HS-5 (cell line): ENCODE results near the gene PDE6B.
A peak's percentile ranks its signal among the peaks of the same experiment; 100 is the strongest.

Experiments
- DNase-seq: peaks from one replicate; pipeline ENCODE4 v3.0.0-alpha.2; 2012; ENCODE audit warnings: low read depth

PDE6B gene

DNA sequence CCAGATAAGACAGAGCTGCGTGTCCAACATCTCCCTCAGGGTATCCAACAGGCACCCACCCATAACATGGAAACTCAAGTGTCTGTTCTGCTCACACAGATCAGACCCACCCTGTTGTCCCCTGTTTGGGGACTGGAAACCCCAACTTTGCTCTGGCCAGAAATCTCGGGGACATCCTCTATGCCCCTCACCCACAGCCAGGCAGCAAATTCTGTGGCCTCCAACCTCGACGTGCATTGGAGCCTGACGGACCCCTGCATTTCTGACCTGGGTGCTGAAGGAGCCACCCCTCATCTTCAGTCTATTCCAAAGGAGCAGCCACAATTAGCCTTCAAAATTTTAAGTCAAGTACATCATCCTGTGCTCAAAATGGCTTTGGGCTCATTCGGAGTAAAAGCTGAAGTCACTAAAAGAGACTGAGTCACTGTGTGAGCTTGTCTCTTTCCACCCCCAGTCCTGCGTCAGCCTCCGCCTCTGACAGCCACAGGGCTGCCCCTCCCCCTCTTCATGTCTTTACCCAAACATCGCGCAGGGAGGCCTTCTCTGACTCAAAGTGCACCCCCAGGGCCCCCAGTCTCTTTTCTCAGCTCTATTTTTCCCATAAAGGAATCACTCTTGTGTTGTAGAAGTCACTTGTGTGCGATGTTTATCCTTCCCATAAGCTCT, 24.4 kb upstream of the PDE6B start:
- DNase-seq, result no peak

DNA sequence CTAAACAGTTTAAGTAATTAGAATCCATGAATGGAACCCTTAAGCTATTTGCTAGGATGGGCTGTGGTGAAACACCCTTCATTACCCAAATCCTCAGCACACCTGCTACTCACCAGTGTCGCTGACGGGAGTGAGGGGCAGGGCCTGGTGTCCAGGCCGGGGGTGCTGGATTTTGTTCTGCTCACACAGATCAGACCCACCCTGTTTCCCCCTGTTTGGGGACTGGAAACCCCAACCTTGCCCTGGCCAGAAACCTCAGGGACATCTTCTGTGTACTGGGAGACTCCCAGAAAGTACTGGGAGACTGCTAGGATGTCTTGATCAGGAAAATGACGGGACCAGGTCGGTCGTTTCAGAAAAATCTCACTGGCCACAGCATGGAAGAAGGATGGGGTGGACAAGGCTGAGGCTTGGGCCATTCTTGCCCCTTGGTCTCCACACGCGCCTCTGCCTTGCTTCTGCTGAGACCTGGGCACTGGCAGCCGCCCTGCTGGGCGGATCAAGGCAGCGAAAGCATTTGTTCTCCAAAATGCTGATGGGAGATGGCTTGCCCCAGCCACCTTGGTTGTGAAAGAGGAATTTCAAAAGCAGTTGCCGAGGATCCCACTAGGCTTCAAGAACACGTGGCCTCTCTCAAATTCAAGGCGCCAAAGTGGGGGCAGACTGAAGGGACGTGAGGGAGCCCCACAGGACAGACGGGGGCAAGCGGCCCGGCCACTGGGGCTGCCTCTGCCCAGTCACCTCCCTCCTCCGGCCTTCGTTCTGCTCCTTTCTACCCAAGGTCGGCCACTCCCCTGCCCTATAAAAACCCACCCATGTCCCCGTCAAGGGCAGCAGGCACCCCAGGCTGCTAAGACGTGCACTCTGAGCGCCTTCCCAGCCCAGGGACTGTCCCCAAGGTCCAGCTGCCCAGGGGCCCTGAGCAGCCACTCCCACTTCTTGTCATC, 23.5 kb upstream of the PDE6B start:
- DNase-seq, result no peak

DNA sequence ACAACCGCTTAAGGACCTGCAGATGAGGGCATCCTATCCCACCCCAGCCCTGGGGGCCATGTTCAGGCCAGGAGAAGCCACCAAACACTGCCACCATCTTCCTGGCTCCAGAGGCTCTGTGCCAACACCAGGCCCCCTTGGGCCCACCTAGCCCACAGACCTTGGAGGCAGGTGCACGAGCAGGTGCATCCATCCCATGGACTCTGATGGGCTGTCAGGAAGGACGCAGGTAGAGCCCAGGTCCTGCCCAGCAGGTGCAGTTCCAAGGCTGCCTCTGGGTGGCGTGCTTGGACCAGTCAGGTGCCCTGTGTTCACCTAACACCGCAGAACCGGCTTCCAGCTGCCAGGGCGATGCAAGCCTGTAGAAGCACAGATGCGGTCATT, 22.8 kb upstream of the PDE6B start:
- no peak for DNase-seq

DNA sequence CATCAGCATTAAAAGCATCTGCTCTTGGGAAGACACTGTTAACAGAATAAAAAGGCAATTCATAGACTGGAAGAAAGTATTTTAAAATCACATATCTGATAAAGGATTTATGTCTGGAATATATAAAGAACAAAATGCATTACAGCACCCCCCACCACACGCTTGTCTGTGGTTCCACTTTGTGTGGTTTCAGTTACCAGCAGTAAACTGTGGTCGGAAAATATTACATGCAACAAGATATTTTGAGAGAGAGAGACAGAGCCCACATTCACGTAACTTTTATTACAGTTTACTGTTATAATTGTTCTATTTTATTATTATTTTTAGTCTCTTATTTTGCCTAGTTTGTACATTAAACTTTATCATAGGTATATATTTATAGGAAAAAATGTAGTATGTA, 21.2 kb upstream of the PDE6B start:
- no peak for DNase-seq

DNA sequence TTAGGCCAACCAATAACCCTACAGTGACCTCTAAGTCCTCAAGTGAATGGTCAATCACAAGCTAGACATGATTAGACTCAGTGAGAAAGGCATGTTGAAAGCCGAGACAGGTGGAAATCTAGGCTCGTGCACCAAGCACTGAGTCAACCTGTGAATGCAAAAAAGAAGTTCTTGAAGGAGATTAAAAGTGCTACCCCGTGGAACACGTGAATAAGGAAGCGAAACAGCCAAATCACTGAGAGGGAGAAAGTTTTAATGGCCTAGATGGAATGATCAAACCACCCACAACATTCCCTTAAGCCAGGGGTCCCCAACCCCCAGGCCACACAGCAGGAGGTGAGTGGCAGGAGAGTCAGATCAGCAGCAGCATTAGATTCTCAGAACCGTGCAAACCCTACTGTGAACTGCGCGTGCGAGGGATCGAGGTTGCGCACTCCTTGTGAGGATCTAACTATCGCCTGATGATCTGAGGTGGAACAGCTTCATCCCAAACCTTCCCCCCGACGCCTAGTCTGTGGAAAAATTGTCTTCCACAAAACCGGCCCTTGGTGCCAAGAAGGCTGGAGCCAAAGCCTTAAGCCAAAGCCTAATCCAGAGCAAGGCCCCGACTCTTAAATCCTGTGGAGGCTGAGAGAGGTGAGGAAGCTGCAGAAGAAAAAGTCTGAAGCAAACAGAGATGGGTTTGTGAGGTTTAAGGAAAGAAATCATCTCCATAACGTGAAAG, 19.5 kb upstream of the PDE6B start:
- DNase-seq, result no peak

DNA sequence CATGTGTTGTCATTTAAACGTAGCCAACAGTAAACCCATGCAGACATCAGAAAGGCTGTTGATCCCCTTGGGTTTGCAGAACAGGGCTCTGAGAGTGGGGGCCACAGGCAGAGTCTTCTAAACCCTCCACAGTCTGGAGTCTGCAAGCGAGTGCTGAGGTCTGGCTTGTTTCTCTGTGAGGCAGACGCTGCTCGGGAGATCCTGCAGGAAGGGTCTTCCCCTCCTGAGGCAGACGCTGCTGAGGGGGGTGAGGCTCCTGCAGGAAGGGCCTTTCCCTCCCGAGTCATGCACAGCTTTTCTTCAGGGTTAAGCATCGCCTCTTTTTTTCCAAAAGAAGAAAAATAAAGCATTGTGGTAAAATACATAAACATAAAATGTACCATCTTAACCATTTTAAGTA, 17.1 kb upstream of the PDE6B start:
- no peak for DNase-seq

DNA sequence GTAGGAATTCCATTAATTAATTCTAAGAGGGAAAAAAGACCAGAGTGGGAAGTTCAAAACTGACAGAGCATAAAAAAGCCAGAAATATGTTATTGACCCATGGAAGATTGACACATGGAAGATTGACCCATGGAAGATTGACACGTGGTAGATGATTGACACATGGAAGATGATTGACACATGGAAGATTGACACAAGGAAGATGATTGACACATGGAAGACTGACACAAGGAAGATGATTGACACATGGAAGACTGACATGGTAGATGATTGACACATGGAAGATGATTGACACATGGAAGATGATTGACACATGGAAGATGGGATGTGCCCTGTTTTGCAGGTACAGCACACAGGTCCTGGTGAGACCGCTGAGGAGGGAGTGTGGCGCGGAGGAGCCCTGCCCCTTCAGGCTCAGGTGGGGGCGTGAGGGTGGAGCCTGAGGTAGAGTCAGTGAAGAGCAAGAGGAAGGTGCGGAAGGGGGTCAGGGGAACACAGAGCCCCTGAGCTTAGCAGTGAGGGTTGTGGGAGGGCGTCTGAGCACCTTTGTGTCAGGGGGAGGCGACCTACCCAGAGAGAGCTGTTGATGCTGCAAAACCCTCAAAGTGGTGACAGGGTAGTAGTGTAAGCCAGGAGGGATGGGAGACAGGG, 15.8 kb upstream of the PDE6B start:
- no peak for DNase-seq

DNA sequence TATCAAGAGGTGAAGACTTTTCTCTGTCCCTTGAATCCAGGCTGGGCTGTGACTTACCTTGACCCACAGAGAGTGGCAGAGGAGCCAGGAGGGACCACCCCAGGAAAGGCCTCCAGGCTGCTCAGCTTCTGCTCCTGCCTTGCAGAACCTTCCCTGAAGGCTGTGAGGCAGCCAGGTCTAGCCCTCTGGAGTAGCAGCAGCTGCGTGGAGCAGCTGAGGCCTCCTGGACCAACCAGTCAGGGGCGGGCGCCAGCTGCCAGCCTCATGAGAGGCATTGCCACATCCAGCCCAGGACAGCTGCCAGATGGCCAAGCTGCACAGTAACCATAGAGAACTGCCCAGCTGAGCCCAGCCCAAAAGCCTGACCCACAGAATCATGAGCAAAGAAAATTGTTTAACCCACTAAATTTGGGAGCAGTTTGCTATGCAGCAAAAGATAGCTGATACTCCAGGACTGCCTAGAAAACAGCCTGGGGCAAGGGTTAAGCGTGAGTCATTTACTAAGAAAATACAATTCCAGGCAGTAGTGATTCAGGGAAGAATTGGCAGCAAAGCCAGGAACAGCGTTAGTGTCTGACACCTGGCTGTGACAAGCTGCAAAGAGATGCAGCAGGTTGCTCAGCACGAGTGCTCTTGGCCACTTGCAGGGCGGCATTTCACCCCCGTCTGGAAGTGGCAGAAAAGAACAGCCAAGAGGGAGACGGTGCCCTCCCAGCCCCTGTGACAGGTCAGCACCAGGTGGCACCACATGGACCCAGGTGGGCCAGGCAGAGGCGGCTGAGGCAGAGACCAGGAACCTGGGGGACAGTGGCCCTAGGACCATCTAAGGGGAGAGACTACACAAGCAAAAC, 14.7 kb upstream of the PDE6B start:
- peak; percentile 25 for DNase-seq

DNA sequence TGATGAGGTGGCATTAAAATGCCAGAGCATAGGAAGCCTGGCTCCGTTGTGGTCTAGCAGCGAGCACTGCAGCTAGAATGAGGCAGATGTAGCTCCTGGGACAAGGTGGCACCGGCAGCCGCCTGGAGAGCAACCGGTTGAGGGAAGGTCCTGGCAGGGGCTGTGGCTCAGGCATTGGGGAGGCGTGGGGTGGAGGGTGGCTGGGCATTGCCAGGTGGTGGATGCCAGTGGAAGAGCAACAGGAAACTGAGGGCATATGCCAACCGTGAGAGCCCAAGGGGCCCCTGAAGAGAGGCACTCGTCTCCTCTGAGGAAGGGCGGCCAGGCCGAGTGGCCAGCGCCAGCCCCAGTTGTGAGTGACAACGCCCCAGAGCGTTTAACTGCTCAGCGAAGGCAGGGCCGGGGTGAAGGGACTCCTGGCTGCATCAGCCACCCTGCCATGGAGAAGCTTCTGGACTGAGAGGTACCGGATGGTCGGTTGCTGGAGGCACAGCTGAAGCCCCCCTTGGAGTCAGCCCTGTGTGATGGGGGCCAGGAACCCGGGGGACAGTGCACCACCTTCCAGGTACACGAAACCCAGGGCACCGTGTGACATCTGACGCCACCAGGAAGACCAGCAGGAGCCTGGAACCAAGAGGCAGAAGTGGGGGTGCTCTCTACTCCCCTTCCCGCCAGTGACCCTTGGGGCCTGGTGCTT, 13.2 kb upstream of the PDE6B start:
- DNase-seq, result no peak

DNA sequence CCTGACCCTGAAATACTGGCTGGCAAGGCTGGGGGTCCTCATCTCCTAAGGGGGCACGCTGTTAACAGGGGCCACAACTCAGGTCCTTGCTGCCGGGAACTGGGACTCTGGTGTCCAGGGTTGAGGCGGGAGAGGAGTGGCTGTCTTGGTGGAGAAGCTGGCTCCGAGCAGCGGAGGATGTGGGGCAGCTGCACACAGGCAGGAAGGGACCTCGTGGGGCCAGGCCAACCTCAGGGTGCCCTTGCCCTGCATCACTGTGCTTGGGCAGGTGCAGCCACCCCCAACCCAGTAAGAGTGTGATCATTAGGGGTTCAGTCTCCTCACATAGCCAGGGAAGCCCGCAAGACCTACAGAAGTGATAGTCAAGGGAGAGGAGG, 12.6 kb upstream of the PDE6B start:
- no peak for DNase-seq

DNA sequence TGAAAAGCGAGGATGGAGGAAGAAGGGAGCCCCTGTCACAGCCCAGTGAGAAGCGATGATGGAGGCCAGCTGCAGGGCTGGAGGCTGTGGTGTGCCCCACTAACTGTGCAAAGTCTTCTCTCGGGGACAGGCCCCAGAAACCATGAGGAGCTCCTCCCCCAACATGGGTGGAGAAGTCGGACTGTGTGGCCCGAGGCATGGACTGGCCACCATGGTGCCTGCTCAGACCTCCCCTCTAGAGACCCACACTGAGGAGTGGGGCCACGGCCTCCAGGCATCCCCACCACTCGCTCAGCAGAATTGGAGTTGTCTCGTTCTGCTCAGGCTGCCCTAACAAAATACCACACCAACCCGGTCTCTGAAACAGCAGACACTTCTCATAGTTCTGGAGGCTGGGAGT, 12.2 kb upstream of the PDE6B start:
- no peak for DNase-seq

DNA sequence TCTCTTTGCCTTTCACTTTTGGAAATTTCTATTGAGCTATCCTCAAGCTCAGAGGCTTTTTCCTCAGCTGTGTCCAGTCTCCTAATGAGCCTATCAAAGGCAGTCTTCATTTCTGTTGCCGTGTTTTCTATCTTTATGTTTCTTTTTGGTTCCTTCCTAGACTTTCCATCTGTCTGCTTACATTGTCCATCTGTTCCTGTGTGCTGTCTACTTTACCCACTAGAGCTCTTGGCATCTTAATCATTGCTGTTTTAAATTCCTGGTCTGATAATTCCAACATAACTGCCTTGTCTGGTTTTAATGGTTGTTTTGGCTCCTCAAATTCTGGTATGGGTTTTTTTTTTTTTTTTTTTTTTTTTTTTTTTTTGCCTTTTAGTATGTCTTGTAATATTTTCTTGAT, 9.3 kb upstream of the PDE6B start:
- no peak for DNase-seq

DNA sequence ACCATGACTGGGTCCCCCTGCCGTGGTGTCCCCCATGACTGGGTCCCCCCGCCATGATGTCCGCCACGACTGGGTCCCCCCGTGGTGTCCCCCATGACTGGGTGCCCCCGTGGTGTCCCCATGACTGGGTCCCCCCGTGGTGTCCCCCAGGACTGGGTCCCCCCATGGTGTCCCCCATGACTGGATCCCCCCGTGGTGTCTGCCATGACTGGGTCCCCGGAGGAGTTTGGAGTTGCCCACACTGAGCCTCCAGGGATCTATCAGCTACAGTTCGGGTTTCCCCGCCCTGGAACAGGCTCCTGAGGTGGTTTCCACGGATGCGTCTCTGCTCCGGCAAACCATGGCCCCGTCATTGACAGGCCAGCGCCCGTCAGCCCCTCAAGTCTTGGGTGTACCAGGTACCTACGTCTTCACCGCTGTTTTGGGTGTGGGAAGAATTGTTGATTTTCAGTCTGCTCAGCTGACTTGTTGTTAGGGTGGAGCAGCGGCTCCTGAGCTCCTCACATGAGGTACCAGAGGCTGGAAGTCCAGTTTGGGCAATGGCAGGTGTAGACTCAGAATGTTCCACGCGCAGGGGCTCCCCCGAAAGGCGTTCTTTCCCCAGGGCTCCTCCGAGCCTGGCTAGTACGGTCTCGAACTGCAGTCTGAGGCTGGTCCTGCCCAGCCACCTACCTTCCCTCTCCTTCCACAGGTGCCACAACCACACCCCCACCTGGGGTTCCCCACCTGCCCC, 8.3 kb upstream of the PDE6B start:
- no peak for DNase-seq

DNA sequence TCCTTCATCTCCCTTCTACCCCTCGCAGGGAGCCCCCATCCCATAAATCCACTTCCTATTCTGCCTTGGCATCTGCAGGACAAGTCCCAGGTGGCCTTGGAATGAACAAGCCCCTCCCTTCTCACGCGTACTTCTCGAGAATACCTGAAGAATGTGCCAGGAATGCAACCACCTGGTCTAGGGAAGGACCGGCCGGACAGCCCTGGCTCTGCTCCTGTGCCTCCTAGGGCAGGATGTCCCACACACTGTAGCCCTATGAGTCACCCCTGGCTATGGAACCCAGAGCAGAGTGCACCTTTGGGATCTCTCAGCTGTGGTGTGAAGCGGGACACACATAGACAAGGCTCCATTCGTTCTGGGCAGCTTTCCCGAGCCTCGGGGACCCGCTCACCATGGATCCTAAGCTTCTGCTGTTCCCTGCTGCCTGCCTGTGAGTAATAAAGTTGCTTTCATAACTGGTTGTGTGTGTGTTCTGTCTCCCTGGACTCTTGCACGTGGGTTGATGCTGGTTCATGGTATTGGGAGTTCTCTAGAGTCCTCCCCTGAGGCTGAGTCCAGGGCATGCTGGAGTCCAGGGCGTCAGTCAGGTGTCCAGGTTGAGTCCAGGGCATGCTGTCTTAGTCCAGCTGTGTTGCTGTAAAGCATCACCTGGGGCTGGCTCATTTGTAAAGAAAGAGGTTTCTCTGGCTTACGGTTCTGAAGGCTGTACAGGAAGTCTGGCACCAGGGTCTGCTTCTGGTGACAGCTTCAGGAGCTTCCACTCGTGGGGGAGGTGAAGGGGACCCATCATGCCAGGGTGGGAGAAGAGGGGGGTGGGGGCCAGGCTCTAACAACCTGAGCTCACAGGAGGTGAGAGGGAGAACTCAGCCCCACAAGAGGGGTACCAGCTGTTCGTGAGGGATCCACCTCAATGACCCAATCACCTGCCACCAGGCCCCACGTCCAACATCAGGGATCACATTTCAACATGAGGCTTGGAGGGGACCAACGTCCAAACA, 7.4 kb upstream of the PDE6B start:
- DNase-seq, result no peak

DNA sequence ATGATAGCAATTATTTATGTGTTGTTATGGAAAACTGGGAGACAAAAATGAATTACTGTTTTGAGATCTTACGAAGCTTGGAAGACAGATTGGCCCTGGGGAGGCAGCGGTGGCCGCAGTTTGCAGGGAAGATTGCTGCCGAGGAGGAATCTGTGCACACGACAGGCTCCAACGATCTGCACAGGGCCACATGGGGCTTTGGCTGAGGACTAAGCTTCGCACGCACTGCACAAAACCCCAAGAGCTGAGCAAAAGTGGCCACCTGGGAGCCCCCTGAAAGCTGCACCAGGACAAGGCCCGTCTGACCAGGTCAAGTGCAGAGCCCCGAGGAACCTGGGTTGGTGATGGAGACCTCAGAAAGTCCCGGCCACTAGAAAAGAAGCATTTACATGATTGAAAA, 5.2 kb upstream of the PDE6B start:
- no peak for DNase-seq

DNA sequence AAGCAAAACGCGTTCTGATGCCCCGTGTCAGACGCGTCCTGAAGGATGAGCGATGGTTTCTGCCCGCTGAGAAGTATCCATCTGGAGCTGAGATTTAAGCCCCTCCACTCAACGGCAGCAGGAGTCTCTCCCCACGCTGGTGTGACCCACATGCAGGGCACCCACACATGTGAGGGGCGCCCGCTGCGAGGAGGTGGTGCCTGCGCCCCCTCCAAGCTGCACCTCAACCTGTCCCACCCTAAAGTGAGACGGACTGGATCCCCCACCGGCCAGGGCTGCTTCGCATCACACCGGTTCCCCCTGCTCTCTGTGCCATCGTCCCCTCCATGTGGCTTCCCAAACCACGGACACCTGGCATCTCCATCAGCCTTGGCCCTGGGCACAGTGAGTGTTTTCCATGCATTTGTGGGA, 4.5 kb upstream of the PDE6B start:
- no peak for DNase-seq

DNA sequence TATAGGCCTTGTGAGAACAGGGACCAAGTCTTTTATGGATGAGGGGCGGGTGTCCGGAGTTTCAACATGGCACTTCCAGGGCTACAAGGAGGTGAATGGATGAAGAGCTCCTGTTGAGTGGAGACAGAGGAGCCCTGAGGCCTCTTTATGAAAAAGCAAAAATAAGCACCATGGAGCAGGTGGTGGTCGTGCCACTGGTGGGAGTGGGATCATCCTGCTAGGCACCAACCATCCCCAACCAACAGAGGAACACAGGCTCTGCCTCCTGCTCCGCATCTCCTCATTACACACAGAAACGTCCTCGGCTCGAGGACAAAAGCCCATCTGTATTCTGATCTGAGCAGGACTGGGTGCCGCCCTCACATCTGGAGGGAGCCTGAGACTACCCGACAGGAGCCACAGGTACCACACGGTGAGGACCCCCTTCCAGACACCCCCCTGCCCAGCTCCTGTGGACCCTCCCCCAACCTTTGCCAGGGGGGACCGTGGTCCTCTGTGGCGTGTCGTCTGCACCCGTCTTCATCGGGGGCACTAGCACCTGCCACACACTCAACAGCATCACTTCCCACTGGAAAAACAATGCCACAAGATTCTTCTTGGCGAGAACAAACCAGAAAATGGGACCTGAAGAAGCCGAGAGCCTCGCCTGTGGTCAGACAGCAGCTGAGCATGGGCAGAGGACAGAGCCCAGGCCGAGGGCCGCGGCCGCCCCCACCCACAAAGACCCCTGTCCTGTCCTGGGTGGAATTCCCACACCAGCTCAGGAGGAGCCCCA, 3.9 kb upstream of the PDE6B start:
- no peak for DNase-seq
